Stimulated activated CD4-positive, alpha-beta T cell treated with anti-CD3 and anti-CD28 coated beads, TNF-alpha, amount 100 ng/mL, for 24 hours (primary cell): ENCODE results near the gene ZNF488.

ENCODE experiments used
- DNase-seq, 3 experiments: peaks; one replicate each; pipeline ENCODE4 v3.0.0-alpha.2; 2020; ENCODE audit warnings: low read depth in 3 of 3

The ZNF488 gene

GRCh38 chr10:47330804-47331203, 53.3 kb downstream of the ZNF488 start:
- DNase-seq, result no peak

GRCh38 chr10:47330366-47330765, 53.7 kb downstream of the ZNF488 start:
- DNase-seq, result no peak

GRCh38 chr10:47329855-47330254, 54.2 kb downstream of the ZNF488 start:
- DNase-seq, result no peak

- no peak for DNase-seq
These were observed 57.2 kb downstream of the ZNF488 start for GRCh38 chr10:47326927-47327330.

GRCh38 chr10:47326306-47326926, 57.7 kb downstream of the ZNF488 start:
- no peak for DNase-seq

- DNase-seq, result no peak
These were observed 58.5 kb downstream of the ZNF488 start for GRCh38 chr10:47325303-47326291.

GRCh38 chr10:47323636-47324296, 60.3 kb downstream of the ZNF488 start:
- no peak for DNase-seq

GRCh38 chr10:47323087-47323486, 61.0 kb downstream of the ZNF488 start:
- no peak for DNase-seq

GRCh38 chr10:47322300-47323061, 61.6 kb downstream of the ZNF488 start, which contains the start of gene GDF2:
Gene GDF2 (plus strand): TSS chr10:47322454. CDS start chr10:47322669, 215 bp downstream.
- no peak for DNase-seq

- no peak for DNase-seq
These were observed 62.4 kb downstream of the ZNF488 start for GRCh38 chr10:47321521-47322195.

- DNase-seq, result no peak
These were observed 63.3 kb downstream of the ZNF488 start for GRCh38 chr10:47320812-47321211.

- no peak for DNase-seq
These were observed 64.3 kb downstream of the ZNF488 start for GRCh38 chr10:47319784-47320183.

- no peak for DNase-seq
These were observed 65.4 kb downstream of the ZNF488 start for GRCh38 chr10:47318706-47319105.

GRCh38 chr10:47317251-47317650, 66.8 kb downstream of the ZNF488 start:
- DNase-seq, result no peak

GRCh38 chr10:47316131-47316530, 68.0 kb downstream of the ZNF488 start:
- DNase-seq, result no peak
